GM18868 (cell line): ENCODE measurements around the gene GPT2.
"Not testable (repeated sequence)": the region's sequence is repeated elsewhere in the genome, so short reads cannot be mapped to it uniquely, and the experiment has no call there.

ENCODE experiments used
- ATAC-seq: cut with Tn5 transposase; IDR thresholded peaks from one replicate; pipeline ENCODE4 v1.9.1; 2021; ENCODE audit warnings: mild to moderate bottlenecking, moderate library complexity; ENCODE audit not compliant: unreplicated experiment

Gene GPT2

DNA sequence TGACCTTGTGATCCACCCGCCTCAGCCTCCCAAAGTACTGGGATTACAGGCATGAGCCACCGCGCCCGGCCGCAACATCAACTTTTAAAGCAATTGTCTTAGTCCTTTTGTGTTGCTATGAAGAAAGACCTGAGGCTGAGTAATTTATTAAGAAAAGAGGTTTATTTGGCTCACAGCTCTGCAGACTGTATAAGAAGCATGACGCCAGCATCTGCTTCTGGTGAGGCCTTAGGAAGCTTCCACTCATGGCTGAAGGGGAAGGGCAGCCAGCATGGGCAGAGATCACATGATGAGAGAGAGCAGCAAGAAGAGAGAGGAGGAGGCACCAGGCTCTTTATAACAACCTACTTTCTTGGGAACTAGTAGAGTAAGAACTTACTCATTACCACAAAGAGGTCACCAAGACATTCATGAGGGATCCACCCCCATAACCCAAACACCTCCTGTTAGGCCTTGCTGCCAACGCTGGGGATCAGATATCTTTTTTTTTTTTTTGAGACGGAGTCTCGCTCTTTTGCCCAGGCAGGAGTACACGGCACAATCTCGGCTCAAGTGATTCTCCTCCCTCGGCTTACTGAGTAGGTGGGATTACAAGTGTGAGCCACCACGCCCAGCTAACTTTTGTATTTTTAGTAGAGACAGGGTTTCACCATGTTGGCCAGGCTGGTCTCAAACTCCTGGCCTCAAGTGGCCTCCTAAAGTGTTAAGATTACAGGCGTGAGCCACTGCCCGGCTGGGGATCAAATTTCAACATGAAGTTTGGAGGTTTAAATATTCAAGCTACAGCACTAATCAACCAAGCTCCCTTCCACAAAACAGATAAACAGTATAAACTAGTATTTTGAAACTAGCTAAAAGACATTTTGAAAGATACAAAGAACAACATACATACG lies 21.4 kb upstream of the GPT2 start:
- no peak for ATAC-seq

DNA sequence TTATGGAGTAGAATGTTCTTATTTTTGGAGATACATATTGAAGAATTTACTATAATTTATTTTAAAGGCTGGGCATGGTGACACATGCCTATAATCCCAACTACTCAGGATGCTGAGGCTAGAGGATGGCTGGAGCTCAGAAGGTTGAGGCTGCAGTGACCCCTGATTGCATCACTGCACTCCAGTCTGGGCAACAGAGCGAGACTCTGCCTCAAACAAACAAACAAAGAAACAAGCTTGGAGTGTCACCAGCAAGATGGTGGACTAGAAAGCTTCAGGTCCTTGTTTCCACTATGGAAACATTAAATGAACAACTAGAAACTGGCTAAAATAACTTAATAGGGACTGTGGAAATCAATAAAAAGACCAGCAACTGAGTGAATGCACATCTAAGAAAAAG lies 17.9 kb upstream of the GPT2 start:
- no peak for ATAC-seq

DNA sequence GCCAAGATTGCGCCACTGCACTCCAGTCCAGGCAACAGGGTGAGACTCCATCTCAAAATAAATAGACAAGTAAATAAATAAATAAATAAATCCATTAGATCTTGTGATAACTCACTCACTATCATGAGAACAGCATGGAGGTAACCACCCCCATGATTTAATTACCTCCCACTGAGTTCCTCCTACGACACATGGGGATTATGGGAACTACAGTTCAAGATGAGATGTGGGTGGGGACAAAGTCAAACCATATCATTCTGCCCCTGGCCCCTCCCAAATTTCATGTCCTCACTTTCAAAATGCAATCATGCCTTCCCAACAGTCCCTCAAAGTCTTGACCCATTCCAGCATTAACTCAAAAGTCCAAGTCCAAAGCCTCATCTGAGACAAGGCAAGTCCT lies 16.7 kb upstream of the GPT2 start:
- ATAC-seq = not testable (repeated sequence)

DNA sequence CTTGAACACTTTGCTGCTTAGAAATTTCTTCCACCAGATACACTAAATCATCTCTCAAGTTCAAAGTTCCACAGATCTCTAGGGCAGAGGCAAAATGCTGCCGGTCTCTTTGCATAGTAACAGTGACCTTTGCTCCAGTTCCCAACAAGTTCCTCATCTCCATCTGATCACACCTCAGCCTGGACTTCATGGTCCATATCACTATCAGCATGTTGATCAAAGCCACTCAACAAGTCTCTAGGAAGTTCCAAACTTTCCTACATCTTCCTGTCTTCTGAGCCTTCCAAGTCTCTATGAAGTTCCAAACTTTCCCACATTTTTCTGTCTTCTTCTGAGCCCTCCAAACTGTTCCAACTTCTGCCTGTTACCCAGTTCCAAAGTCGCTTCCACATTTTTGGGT lies 15.3 kb upstream of the GPT2 start:
- ATAC-seq = not testable (repeated sequence)

DNA sequence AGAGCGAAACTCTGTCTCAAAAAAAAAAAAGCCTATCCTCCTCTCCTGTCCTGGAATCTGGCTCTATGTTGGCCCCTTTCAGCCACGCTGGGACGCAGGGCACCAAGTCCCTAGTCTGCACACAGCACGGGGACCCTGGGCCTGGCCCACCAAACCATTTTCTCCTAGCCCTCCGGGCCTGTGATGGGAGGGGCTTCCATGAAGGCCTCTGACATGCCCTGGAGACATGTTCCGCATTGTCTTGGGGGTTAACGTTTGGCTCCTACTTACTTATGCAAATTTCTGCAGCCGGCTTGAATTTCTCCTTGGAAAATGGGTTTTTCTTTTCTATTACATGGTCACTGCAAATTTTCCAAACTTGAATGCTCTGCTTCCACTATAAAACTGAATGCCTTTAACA lies 12.6 kb upstream of the GPT2 start:
- no peak for ATAC-seq

DNA sequence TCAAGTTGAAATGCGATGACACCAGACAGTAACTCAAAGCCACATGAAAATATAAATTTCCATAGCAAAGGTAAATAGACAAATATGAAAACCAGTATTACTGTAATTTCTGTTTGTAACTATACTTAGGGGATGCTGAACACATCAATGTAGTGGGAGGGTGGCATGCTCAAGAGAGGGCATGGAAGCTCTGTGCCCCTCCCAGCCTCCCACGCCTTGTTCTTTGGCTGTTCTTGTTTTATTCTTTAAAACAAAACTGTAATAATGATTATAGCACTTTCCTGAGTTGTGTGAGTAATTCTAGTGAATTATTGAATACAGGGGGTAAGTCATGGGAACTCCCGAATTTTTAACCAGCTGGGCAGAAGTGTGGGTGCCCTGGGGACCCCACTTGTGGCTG lies 11.0 kb upstream of the GPT2 start:
- ATAC-seq = no peak

DNA sequence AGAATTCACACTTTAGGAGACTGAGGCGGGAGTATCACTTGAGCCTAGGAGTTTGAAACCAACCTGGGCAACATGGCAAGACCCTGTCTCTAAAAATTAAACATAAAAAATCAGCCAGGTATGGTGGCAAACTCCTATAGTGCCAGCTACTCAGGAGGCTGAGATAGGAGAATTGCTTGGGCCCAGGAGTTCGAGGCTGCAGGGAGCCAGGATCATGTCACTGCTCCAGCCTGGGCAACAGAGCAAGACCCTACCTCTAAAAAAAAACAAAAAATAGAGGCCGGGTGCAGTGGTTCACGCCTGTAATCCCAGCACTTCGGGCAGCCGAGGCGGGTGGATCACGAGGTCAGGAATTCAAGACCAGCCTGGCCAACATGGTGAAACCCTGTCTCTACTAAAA lies 8.9 kb upstream of the GPT2 start:
- no peak for ATAC-seq

DNA sequence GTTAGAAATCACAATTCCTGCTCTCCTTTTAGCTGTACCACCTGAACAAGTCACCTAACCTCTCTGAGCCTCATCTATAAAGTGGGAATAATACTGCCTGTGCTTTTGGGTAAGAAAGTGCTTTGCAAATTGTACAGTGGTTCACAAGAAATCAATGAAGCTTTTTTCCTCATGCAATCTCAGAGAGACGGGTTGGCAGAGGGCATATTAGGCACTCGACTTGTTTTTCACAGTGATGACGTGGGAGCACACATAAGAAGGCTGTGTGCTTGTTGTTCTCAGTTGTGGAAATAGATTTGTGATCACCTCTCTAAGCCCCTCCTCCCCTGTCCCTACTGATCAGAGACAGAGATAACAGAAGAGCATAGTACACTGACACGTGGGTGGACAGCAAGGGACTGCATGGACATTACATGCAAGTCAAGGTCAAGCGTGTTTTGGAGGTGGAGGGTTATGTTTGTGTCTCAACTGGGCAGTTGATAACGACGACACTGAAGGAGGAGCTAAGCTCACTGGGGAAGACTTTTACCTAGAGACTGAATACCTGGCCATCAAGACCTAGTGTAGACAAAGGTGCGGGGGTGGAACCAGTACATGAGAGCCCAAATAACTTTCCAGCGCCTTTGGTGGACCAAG lies 1.7 kb upstream of the GPT2 start:
- no peak for ATAC-seq

DNA sequence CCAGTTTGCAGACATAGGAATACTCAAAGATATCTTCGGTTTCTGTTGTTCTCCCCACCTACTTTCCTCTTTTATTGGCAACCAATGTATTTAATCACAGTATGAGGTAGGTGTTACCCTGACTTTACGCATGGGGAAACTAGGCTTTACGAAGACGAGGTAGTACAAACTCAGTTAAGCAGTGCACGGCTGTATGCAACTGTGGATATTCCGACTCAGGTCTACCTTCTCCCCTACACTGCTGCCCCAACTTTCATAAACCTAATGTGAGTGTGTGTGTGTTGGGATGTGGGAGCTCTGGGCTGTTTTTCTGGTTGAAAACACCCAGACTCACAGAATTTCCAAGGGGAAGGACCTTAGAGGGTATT lies 1.2 kb upstream of the GPT2 start:
- ATAC-seq = no peak

DNA sequence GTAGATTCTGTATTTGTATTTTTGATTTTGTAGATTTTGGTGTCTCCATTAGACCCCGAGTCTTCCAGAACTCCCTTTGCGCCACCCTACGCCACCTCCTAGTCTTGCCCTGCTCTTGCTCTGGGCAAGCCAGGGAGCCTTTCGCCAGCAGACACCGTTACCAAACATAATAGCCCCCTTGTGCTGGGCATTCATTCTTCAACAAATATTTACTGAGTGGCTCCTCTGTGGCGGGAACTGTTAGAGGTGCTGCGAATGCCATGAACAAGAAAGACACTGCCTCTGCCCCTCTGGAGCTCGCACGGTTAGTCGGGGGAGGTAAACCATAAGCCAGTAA lies 841 bp upstream of the GPT2 start:
- no peak for ATAC-seq

DNA sequence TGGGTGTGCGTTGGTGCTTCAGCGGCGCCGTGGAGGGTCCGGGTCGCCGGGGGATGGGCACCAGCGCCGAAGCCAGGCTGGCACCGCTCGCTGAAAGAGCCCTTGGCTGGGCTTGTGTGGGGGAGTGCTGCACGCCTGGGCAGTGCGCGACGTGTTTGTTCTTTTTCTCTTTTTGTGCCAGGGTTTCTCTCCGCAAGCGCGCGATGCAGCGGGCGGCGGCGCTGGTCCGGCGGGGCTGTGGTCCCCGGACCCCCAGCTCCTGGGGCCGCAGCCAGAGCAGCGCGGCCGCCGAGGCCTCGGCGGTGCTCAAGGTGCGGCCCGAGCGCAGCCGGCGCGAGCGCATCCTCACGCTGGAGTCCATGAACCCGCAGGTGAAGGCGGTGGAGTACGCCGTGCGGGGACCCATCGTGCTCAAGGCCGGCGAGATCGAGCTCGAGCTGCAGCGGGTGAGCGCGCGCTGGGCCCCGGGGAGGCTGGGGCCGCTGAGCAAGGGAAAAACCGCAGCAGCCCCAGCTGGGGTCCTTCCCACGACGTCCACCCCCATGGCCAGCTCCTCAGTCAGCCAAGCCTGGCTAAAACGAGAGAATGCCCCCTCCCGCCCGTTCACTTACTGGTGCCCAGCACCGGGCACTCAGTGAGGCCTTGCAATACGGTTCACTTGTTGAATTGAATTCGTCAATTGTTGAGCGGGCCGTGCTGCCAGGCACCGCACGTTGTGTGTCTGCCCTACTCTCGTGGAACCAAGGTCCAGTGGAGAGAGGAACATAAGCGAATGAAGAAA lies 541 bp downstream of the GPT2 start:
- peak; percentile 14 for ATAC-seq

DNA sequence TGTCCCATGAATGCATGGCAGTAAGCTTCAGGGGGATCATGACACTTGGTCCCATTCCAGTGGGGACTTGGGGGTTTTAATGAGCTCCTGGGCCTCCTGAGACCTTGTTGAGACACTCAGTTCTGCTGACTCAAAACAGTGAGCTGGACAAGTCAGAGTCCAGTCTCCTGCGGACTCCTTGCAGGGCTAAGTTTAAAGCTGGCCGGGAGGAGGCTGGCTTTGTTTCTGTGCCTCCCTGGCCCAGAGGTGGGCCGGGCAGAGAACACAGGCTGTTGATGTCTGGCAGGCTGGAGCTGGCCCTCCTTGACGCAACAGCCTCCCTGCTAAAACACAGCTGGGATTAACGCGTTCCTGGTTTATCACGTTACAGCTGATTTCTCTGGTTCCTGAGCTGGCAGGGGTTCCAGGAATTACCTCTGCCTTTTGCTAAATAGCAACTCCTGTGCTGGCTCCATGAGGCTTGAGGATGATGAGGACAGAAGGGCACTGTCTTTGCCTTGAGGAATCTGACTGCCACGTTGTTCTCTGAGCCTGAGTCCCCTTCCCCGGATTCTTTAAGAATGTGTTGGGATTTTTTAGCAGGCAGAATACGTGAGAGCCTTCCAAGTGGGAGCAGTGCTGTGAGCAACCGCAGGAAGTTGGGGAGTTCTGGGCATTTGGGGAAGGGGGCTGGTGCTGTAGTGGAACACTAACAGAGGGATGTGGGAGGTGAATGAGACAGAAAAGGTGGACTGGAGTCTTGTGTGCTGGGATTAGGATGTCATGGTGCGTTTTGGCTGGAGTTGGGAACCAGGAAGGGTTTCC lies 2.0 kb downstream of the GPT2 start:
- ATAC-seq = no peak

DNA sequence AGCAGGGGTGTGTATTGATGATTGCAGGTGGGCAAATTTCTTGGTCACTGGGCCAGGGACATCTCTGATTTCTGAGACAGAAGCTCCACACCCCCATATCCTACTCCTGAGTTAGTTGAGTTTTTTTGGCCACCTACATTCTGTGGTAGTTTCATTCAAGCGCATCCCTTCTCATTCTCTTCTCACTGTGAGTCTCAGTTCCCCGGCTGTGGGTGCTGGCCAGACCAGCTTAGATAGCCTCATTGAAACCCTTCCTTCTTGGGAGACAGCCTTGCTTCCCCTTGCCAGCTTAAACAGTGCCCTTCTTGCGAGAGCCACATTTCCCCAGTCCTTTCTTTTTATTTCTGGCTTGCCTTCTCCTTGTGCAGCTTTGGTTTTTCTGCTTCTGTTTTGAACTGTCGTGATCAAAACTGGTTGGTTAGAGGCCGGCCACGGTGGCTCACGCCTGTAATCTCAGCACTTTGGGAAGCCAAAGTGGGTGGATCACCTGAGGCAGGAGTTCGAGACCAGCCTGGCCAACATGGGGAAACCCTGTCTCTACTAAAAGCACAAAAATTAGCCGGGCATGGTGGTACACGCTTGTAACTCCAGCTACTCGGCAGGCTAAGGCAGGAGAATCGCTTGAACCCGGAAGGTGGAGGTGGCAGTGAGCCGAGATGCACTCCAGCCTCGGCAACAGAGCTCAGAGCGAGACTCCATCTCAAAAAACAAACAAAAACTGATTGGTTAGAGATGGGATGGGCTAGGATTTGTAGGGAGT lies 2.8 kb downstream of the GPT2 start:
- ATAC-seq = no peak

DNA sequence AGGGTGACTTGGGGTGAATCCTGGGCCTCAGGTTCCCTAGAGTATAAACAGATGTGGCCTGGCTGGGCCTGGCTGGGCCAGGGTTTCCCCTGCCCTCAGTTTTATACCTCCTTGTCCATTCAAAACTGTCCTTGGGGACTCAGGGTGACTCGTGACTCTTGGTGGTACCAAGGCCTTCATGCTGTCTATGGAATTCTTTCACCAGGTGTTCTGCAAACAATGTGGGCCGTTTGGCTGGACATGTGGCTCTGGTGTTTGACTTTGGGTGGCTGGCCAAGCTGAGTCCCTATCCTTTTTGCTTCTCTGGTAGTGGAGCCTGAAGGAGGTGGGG lies 3.3 kb downstream of the GPT2 start:
- no peak for ATAC-seq

DNA sequence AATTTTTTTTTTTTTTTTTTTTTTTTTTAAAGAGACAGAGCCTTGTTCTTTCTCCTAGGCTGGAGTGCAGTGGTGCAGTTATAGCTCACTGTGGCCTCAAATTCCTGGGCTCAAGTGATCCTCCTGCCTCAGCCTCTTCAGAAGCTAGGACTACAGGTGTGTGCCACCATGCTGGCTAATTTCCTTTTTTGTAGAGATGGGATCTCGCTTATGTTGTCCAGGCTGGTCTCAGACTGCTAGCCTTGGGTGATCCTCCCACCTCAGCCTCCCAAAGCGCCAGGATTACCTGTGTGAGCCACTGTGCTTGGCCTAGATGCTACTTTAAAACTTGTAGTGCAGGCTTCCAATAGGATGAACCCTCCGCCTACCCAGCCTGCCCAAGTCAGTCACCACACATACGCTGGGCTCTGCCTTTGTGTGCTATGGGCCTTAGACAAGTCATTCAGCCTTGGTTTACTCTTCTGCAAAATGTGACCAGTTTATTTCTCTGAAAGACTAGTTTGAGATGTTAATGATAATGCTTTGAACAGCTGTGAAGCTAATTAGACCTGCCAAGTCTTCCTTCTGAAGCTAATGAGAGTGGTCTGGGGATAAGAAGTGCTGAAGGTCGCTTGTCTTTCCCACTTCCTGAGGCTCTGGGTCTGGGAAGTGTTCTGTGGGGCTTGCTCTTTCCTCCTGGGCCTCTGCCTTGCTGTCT lies 5.2 kb downstream of the GPT2 start:
- no peak for ATAC-seq

DNA sequence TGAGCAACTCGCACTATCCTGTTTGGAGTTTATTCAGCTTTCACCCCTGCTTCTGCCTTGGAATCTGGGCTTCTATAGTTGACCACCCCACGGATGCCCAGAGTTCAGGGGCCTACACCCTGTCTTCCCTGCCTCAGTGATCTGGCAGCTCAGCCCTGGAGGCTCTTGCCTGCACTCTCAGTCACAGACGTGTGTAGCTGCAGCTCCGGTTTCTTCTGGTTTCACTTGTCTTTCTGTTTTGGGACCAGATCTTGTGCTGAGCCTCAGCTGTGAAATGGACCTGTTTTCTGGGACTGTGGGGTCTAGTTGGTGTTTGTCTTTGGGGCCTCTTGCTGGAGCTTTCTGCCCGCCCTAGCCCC lies 5.8 kb downstream of the GPT2 start:
- ATAC-seq = no peak

DNA sequence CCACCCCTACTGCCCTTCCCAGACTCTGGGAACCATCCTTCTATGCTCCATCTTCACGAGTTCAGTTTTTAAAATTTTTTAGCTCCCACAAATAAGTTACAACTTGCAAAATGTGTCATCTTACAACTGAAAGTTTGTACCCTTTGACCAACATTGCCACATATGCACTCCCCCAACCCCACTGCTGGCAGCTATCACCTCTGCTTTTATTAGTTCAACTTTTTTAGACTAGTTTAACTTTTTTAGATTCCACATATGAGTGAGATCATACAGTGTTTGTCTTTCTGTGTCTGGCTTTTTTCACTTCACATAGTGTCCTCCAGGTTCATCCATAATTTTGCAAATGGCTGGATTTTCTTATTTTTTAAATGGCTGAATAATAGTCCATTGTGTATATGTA lies 7.7 kb downstream of the GPT2 start:
- ATAC-seq = no peak

DNA sequence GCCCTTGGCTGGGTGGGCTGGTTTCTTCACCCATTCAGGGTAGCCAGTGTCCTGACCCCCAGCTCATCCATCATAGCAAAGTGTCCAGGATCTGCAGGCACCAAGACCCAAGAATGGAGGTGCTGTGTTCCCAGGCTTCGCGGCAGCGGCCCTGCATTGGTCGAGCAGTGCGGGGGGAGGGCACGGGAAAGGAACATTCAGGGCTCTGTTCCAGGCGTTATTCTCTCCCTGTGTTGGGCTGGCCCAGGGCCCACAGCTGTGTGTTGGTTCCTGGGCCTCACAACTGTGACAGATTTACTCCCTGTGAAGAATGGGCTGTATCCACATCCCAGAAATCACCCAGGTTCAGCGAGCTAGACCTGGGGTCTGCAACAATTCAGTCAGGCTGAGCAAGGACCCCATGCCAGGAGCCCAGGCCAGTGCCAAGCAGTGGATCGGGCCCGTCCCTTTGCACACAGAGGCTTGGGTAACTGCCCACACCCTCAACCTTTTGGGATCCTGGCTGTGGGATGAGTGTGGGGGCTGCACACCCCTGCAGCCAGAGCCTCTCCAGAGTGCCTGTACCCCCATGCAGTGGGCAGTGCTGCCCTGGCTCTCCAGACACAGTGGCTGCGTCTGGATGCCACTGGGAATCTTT lies 10.0 kb downstream of the GPT2 start:
- no peak for ATAC-seq
